GM18861 (cell line): ENCODE measurements around the gene PTP4A2.

Source experiments
- ATAC-seq: cut with Tn5 transposase; IDR thresholded peaks from one replicate; pipeline ENCODE4 v1.9.1; 2021; ENCODE audit not compliant: unreplicated experiment

PTP4A2 gene

DNA sequence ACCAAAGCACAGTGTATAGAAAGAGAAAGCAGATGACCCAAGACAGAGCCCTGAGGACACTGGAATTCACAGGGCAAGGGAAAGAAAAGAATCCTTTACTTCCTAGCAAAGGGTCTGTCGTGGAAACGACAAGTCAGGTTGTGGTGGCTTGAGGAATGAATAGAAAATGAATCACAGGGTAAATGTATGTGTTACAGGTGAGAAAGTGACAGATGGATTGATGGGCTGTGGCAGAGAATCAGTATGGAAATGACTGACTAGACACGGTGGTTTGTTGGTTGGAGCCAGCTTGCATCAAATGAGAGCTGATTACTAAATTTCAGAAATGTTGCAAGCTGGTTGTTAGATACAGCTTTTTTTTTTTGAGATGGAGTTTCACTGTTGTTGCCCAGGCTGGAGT, 46.9 kb downstream of the PTP4A2 start:
- no peak for ATAC-seq

DNA sequence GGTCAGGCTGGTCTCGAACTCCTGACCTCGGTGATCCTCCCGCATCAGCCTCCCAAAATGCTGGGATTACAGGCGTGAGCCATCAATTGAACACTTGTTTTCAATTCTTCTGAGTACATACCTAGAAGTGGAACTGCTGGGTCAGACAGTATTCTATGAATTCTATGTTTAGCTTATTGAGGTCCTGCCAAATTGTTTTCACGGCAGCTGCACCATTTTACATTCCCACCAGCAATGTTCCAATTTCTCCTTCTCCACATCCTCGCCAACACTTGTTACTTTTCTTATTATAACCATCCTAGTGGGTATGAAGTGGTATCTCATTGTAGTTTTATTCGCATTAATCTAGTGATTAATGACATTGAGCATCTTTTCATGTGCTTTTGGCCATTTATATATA, 49.9 kb downstream of the PTP4A2 start:
- no peak for ATAC-seq

DNA sequence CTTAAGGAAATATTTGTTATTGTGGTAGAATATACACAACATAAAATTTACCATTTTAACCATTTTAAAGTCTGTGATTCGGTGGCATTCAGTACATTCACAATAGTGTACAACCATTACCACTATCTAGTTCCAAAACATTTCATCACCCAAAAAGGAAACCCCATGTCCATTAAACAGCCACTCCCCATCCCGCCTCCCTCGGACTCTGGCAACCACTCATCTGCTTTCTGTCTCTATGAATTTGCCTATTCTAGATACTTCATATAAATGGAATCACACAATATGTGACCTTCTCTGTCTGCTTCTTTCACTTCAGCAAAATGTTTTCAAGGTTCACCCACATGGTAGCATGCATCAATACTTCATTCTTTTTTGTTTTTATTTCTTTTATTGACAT, 51.3 kb downstream of the PTP4A2 start:
- no peak for ATAC-seq

DNA sequence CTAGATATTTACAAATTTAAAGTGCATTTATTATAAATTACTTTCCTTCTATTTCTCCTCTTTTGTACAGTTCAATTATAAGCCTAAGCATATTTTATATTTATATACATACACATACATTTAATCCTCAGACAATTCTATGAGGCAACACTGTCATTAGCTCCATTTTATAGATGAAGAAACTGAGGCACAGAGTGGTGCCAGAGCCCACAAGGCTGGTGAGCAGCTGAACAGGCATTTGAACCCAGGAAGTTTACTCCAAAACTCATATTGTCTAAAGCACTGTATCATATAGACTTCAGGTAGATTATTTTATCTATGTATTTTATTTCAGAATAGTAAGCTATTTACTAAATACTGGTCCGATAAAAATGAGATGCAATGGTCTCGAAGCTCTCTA, 52.3 kb downstream of the PTP4A2 start:
- no peak for ATAC-seq

DNA sequence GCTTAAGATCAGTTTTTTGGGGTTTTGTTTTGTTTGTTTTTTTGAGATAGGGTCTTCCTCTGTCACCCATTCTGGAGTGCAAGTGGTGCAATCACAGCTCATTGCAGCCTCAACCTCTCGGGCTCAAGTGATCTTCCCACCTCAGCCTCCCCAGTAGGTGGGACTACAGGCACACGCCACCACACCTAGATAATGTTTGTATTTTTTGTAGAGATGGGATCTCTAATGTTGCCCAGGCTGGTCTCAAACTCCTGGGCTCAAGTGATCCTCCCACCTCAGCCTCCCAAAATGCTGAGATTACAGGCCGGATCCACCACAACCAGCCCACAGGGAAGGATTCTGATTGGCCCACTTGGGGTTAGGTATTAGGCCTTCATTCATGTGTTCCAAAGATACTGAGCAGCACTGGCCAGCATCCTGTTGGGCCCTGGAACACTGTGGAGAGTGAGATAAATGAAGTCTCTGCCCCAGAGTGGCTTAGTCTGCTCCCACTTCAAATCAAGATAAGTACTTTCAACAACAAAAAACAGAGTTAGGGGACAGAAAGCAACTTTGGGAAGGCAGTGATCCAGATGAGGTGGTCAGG, 54.7 kb downstream of the PTP4A2 start:
- ATAC-seq: no peak

DNA sequence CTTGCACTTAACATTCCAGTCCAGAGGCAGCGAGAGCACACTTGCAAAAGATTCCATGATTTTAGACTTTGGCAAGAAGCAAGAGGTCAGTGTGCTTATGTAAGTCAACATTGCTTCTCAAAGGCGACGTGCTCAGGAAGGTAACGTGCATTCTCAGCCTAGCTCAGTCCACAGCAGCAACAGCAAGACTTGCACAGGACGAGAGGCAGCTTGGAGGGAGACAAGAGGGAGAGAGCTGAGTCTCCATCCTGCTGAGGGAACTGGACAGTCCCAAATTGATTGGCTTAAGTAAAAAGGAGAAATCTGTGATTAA, 56.5 kb downstream of the PTP4A2 start:
- ATAC-seq: no peak

DNA sequence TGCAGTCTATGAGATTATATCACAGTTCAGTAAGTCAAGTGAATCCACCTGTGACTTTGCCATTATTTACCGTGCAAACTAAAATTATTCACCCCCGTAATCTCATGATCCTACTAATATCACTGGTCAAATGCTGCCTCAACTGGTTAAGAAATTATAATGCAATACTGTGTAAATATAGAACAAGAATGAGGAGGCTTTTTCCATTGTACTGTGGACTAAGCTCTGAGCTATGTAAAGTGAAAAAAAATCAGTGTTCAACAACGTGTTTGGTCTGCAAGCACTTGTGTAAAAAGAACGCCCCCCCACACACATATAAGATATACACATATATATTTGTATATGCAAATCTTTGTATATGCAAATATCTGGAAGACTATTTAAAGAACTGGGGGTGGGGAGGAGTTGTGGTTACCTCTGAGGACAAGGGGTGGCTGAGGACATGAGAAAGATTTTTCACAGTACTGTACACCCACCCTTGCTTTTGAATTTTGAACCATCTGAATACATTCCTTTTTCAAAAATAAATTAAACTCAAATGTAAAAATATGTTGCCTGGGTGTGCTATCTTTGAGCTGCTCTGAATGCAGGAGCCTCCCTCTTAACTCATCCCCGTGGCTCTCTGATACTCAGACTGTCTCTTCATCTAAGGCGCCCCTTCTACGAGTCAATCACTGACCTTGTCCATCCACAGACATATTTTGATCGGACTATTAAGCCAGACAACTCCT, 57.0 kb downstream of the PTP4A2 start:
- ATAC-seq: peak; percentile 42

DNA sequence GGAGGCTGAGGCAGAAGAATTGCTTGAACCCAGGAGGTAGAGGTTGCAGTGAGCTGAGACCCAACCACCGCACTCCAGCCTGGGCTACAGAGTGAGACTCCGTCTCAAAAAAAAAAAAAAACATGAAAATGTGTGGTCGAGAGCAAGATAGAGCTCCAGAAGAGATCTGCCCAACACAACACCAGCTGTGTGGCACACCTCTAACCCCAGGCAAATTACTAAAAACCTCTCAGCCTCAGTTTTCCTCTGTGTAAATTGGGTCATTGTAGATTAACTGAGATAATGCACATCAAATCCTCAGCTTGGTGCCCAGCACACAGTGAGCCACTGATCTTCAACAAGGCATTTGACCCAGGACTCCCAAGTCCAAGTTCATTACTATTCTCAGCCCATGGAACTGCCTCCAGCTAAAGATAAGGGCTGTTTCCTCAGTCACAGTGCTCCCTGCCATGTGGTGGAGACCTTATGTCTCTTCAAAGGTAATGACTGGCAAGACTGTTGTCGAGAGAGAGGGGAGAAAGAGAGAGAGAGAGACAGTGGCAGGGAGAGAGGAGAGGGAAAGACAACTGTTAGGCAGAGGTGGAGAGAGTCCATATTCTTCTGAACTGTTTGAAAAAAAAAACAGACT, 58.1 kb downstream of the PTP4A2 start:
- no peak for ATAC-seq

DNA sequence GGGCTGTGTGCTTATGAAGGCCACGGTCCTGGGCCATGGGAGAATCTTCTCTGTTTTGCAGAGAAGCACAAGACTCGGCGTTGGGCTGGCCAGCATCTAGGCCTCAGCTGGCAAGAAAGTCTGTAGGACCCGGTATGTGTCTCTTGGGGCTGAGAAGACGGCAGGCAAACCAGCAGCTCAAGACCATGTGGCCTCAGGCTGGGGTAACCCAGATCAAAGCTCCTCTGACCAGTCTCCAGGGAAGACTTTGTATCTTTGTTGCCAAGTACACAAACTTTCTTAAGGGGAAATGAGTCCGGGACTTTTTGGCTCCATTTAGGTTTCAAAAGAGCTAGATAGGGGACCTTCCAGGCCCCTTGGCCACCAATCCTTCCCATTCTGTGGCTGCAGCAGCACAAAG, 60.1 kb downstream of the PTP4A2 start:
- no peak for ATAC-seq

DNA sequence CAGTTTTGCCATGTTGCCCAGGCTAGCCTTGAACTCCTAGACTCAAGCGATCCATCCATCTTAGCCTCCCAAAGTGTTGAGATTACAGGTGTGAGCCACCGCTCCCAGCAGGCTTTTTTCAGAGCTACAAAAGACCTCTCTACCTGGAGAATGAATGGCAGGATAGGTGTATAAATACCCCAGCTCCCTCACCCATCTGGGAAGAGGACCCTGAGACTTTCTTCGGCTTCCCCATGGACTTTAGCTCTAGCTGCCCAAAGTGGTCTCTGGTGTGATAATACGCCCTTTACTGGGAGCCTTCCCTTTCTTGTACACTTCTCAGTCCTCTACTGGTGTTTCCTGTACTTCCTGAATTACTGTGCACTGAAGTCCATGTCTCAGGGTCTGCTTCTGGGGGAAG, 60.6 kb downstream of the PTP4A2 start:
- no peak for ATAC-seq

DNA sequence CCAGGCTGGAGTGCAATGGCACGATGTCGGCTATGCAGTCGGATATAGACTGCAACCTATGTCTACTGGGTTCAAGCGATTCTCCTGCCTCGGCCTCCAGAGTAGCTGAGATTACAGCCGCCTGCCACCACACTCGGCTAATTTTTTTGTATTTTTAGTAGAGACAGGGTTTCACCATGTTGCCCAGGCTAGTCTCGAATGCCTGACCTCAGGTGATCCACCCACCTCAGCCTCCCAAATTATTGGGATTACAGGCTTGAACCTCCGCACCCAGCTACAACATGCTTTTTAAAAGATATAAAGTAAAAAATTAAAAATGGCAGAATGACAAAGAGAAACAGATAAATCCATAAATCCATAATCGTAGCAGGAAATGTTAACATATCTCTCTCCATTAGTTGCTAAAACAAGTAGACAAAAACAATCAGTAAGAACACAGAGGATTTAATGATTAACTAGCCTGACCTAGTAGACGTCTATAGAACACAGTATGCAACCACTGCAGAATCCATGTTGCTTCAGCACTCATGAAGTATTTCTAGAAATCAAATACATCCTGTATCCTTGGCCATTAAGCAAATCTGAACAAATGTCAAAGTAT, 62.4 kb downstream of the PTP4A2 start:
- ATAC-seq: no peak

DNA sequence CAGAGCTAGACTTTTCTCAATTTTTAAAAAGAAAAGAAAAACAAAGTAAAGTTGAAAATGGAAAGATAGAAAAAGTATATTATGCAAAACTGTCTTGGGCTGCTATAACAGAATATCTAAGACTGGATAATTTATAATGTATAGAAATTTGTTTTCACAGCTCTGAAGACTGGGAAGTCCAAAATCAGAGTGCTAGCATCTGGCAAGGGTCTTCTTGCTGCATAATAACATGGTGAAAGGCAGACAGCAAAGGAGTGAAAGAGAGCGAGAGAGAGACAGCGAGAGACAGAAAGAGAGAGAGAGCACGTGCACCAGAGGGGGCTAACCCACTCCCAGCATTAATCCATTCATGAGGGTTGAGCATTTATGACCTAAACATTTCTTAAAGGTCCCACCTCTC, 63.2 kb downstream of the PTP4A2 start:
- no peak for ATAC-seq

DNA sequence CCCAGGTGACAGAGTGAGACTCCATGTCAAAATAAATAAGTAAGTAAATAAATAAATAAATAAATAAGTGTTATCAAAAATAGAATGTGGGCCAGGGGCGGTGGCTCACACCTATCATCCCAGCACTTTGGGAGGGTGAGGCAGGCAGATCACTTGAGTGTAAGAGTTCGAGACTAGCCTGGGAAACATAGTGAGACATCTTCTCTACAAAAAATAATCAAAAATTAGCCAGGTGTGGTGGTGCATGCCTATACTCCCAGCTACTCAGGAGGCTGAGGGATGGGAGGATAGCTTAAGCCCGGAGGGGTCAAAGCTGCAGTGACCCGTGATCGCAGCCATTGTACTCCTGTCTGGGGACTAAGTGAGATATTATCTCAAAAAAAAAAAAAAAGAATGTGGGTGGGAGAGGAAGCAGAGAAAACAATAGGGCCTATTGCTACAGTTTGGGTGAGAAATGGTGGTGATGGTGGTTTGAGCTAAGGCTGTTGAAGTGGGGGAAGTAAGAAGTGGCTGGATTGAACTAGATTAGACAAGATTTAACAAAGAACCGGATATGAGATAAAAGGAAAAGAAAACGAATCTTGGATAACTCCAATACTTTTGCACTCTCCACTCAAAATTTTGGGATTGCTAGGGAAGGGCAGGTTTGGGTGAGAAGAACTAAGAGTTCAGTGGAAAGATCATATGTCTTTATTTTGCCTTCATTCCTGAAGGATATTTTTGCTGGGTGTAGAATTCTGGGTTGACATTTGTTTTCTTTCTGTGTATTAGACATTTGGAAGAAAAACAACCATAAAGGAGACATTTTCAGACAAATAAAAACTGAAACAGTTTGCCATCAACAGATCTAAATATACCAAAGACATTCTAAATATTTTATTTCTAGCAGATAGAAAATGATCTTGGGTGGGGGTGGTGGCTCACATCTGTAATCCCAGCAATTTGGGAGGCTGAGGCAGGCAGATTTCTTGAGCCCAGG, 65.2 kb downstream of the PTP4A2 start:
- no peak for ATAC-seq

DNA sequence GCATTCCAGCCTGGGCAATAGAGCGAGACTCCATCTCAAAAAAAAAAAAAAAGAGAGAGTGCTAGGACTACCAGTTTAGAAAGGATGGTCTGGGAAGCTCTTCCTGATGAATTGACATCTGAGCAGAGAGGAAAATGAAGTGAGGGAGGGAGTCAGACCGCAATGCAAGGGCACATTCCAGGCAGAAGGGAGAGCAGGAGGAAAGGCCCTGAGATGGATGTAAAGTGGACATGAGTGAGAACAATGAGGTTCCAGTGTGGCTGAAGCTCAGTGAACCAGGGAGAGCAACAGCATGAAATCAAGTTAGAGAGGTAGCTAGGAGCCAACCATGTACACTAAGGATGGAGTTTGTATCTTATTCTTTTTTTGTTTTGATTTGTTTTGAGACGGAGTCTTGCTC, 66.5 kb downstream of the PTP4A2 start:
- no peak for ATAC-seq

DNA sequence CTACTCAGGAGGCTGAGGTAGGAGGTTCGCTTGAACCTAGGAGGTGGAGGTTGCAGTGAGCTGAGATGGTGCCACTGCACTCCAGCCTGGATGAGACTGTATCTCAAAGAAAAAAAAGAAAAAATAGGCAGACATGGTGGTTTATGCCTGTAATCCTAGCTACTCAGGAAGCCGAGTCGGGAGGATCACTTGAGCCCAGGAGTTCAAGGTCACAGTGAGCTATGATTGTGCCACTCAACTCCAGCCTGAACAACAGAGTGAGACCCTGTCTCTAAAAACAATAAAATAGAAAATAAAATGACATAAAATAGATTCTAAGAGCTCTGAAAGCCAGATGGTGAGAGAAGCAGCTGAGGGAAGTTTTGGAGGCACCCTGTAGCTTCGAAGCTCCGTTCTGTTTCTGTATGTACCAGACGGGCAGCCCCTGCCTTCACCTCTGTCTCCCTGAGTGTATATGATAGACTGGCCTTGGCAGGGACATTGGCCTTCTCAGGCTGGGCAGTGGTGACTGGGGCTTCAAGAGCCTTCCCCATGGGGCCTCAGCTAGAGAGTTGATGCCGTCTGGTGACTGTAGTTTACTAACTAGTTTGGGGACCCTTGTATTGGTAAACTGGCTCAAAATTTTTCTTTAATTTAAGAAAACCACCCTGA, 68.0 kb downstream of the PTP4A2 start:
- no peak for ATAC-seq

DNA sequence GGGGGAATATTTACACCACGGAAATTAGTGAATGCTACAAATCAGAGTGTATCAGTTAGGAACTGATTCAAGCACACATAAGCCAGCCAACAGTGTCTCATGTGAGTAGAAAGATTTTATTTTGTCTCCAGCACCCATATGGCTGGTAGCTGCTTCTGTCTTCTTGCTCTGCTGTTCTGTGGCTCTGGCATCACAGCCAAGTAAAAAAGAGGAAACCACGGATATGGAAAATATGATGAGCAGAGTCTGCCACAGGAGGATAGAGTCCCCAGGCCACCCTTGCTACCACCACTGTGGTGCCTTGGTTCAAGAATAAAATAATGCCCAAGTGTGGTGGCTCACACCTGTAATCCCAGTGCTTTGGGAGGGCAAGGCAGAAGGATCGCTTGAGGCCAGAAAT, 68.7 kb downstream of the PTP4A2 start:
- ATAC-seq: no peak

DNA sequence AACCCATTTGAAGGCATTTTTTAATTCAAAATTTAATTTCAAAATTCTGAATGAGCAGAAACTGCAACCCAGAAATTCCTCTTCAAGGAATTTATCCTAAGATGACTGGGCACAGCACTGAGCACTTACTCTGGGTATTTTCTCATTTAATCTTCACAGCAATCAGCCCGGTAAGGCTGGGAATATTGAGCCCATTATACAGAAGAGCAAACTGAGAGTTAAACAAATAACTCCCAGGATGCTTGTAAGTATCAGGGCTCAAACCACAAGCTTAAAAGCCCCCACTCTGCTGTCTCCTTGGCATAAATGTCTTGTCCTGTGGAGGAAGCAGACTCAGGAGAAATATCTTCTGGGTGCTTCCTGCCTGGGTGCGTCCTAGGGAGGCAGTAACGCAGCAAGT, 69.3 kb downstream of the PTP4A2 start:
- ATAC-seq: no peak

DNA sequence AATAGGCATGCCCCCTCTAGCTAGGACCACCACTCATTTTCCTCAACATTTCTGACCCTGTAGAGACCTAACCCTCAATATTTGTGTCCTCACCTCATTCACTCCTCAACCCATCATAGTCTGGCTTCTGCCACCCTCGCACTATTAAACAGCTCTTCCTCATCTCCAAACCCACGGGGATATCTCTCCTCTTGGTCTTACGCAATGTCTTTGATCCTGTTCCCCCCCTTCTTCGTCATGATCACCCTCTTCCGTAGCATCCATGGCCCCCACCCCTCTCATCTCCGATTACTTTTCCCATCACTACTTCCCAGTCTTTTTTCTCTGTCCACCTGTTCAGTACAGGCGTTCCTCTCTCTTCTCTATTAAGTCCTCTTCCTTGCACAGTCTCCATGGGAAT, 70.6 kb downstream of the PTP4A2 start:
- ATAC-seq: no peak

DNA sequence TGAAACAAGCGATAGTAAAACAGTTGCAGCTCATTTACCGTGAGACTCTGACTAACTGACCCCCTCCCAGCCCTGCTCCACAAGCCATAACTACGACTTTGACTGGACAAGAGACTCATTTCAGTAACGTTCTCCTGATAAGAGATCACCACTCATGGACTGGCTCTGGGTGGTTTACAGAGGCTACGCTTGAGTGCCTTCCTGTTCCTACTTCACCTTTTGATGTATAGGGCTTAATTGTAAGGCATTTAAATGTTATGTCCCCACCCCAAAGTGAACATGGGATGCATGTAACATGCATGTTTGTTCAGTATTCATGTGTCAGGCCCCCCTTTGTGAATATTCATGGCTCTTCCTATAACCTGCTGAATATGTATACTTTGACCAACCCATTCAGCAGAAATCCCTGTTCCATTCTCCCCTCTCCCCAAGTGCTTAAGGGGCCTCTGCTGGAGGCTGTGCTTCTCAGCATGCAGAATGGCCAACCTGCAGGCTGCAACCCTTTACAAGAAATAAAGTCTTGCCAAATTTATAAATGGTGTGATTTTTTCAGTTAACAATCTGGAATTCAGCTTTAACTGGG, 71.6 kb downstream of the PTP4A2 start:
- ATAC-seq: no peak

DNA sequence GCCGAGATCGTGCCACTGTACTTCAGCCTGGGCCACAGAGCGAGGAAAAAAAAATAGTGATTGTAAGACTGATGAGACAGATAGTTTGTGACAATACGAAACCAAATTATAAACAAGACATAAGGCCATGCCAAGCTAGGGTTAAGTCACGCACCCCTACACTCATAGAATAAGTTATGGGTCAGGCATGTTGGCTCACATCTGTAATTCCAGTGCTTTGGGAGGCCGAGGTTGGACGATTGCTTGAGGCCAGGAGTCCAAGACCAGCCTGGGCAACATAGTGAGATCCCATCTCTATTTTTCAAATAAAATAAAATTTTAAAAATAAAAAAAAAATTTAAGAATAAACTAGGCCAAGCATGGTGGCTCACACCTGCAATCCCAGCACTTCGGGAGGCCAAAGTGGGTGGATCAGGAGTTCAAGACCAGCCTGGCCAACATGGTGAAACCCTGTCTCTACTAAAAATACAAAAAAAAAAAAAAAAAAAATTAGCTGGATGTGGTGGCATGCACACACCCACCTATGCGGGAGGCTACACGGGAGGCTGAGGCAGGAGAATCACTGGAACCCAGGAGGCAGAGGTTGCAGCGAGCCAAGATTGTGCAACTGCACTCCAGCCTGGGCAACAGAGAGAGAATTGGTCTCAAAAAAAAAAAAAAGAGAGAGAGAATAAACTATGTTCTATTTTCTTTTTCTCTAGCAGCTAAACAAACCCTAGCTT, 72.3 kb downstream of the PTP4A2 start:
- ATAC-seq: no peak
